ENCODE measurements around the gene RINT1. TPM values are rescaled to one million over a fixed set of nuclear protein-coding genes. Genes with fewer than 3 reads are reported as not detected.
"Not testable (repeated sequence)": the region's sequence is repeated elsewhere in the genome, so short reads cannot be mapped to it uniquely, and the experiment has no call there.

RINT1 gene
- total RNA-seq, 6 experiments from 2014 or later, result 21.3 to 26.5 (median 22.4) TPM

DNA sequence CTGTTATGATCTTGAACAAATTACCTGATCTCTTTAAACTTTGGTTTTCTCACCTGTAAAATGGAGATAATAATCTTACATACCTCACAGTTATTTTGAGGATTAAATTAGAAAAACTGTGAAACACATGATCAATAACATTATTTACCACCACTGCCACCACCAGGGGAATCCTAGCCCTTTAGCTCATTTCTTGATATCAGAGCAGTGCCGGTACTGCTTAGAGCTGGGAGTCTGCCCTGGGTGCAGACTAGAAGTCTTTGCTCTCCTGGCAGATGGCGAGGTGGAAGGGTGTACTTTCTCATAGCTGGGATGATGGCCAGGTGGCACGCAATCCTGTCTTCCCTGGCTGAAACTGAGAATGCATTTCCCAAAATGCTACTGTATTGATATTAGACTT, 62.0 kb downstream of the RINT1 start:
- no peak overlapping the region for H3K4me3 Mint-ChIP-seq
- H3K9me3 Mint-ChIP-seq, result no peaks in the 10 kb centered on the region
- TF ChIP-seq, protein P1, sequence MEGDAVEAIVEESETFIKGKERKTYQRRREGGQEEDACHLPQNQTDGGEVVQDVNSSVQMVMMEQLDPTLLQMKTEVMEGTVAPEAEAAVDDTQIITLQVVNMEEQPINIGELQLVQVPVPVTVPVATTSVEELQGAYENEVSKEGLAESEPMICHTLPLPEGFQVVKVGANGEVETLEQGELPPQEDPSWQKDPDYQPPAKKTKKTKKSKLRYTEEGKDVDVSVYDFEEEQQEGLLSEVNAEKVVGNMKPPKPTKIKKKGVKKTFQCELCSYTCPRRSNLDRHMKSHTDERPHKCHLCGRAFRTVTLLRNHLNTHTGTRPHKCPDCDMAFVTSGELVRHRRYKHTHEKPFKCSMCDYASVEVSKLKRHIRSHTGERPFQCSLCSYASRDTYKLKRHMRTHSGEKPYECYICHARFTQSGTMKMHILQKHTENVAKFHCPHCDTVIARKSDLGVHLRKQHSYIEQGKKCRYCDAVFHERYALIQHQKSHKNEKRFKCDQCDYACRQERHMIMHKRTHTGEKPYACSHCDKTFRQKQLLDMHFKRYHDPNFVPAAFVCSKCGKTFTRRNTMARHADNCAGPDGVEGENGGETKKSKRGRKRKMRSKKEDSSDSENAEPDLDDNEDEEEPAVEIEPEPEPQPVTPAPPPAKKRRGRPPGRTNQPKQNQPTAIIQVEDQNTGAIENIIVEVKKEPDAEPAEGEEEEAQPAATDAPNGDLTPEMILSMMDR (IDR thresholded peaks at IDR 0.05), result peak; percentile 39
- H3K27me3 Mint-ChIP-seq (ENCODE audit: insufficient read depth), result peaks cover 9% of the 10 kb centered on the region
- DNase-seq, result no peak
- peaks cover 6% of the 10 kb centered on the region for H3K4me1 Mint-ChIP-seq (ENCODE audit: low read depth)
- no peak overlapping the region for H3K27ac Mint-ChIP-seq
- no peaks in the 10 kb centered on the region for H3K36me3 Mint-ChIP-seq (ENCODE audit: low read depth)

DNA sequence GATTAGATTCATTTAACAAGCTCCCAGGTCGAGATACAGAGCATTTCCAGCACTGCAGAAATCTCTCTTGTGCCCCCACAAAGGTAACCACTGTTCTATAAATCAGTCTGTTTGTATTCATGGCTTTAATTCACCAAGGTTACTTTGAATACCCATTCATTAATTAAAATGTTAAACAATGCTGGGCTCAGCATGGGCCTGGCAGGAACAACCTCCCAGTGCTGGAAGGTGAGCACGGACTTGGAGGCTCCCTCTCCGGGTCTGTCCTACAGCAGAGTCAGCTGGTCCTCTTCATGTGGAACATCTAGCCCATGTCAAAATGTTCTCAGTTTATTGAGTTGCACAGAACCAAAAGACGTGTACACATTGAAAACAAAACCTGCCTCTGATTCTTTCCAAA, 64.9 kb downstream of the RINT1 start:
- Mint-ChIP-seq H3K27ac (no peak overlapping the region), H3K4me1 (ENCODE audit: low read depth) (peaks cover 5% of the 10 kb centered on the region; the same call in 1 of the 2 replicates), H3K4me3 (no peak overlapping the region), H3K27me3 (ENCODE audit: insufficient read depth) (peaks cover 16% of the 10 kb centered on the region), H3K9me3 (no peaks in the 10 kb centered on the region), H3K36me3 (ENCODE audit: low read depth) (no peaks in the 10 kb centered on the region)
- no peak for DNase-seq
- TF ChIP-seq, protein P1 (IDR thresholded peaks at IDR 0.05), result no peak

DNA sequence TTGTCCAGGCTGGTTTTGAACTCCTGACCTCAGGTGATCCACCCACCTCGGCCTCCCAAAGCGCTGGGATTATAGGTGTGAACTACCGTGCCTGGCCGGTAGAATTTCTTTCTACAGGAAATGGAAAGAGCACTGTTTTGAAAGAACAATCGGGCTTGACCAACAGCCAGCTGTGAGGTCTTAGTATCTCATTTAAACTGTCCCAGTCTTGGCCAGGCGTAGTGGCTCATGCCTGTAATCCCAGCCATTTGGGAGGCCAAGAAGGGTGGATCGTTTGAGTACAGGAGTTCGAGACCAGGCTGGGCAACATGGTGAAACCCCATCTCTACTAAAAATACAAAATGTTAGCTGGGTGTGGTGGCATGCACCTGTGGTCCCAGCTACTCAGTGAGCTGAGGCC, 67.1 kb downstream of the RINT1 start:
- H3K27ac Mint-ChIP-seq; DNase-seq; H3K9me3 Mint-ChIP-seq; H3K4me3 Mint-ChIP-seq; H3K36me3 Mint-ChIP-seq (ENCODE audit: low read depth); H3K4me1 Mint-ChIP-seq (ENCODE audit: low read depth): not testable (repeated sequence)
- peaks cover 20% of the 10 kb centered on the region for H3K27me3 Mint-ChIP-seq (ENCODE audit: insufficient read depth)

DNA sequence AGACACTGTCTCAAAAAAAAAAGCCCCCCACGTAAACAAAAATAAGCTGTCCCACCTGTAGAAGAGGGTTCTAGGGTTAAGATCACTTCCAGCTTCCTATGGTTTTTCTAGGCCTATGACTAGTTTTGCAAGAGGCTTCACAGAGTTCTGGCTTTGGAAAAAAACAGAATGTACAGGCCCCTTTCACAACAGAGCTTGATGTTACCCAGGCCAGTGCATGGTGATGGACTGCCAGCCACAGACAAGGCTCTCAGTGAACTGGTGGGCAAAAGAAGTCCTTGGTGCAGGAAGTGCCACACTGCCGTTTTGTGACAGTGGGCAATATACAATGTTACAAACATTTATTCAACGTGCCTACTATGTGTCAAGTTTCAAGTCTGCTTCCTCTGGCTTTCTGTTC, 67.5 kb downstream of the RINT1 start:
- H3K4me1 Mint-ChIP-seq (ENCODE audit: low read depth), result peaks cover 5% of the 10 kb centered on the region; the same call in 1 of the 2 replicates
- peaks cover 20% of the 10 kb centered on the region for H3K27me3 Mint-ChIP-seq (ENCODE audit: insufficient read depth)
- H3K4me3 Mint-ChIP-seq, result no peak overlapping the region
- H3K9me3 Mint-ChIP-seq, result no peaks in the 10 kb centered on the region
- H3K27ac Mint-ChIP-seq, result no peak overlapping the region
- DNase-seq, result no peak
- H3K36me3 Mint-ChIP-seq (ENCODE audit: low read depth), result no peaks in the 10 kb centered on the region
- TF ChIP-seq, protein P1 (IDR thresholded peaks at IDR 0.05), result no peak

DNA sequence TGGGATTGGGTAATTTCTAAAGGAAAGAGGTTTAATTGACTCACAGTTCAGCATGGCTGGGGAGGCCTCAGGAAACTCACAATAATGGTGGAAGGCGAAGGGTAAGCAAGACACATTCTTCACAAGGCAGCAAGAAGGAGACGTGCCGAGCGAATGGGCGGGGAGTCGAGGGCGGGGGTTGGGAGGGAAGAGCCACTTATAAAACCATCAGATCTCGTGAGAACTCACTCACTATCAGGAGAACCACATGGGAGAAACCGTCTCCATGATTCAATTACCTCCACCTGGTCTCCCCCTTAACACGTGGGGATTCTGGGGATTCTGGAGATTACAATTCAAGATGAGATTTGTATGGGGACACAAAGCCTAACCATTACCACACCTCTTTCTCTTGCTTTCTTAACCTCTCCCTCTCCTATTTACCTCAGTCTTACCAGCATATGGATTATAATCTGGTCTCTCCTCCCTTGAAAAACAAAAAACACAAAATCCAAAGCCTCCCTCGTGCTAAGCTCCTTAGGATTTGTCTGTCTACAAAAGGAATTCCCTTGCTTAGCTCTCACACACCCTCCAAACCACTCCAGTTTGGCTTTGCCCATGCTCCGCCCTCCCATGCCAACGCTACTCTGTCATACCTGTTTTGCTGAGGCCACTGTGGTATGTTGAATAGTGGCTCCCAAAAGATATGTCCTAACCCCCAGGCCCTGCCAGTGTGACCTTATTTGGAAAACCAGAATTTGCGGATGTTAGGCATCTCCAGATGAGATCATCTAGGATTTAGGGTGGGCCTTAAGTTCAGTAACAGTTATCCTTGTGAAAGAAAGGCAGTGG, 68.9 kb downstream of the RINT1 start:
- Mint-ChIP-seq H3K4me1 (ENCODE audit: low read depth) (peaks cover 5% of the 10 kb centered on the region; the same call in 1 of the 2 replicates), H3K27ac (no peak overlapping the region), H3K36me3 (ENCODE audit: low read depth) (no peaks in the 10 kb centered on the region), H3K4me3 (no peak overlapping the region), H3K9me3 (no peaks in the 10 kb centered on the region), H3K27me3 (ENCODE audit: insufficient read depth) (peaks cover 20% of the 10 kb centered on the region)
- TF ChIP-seq, protein P1 (IDR thresholded peaks at IDR 0.05), result no peak
- no peak for DNase-seq

Measured in HFFc6 (cell line).